Inflammatory macrophage treated with lipopolysaccharide for 4 hours (primary cell): ENCODE measurements around the gene KCNA1.

ENCODE experiments used
- DNase-seq: peaks from one replicate; pipeline ENCODE4 v3.0.0-alpha.2; 2020

Gene KCNA1

GRCh38 chr12:4911316-4911994, 1.8 kb downstream of the KCNA1 start:
- DNase-seq = no peak

GRCh38 chr12:4914720-4915119, 5.0 kb downstream of the KCNA1 start:
- no peak for DNase-seq

GRCh38 chr12:4915752-4916151, 6.0 kb downstream of the KCNA1 start:
- no peak for DNase-seq

DNA sequence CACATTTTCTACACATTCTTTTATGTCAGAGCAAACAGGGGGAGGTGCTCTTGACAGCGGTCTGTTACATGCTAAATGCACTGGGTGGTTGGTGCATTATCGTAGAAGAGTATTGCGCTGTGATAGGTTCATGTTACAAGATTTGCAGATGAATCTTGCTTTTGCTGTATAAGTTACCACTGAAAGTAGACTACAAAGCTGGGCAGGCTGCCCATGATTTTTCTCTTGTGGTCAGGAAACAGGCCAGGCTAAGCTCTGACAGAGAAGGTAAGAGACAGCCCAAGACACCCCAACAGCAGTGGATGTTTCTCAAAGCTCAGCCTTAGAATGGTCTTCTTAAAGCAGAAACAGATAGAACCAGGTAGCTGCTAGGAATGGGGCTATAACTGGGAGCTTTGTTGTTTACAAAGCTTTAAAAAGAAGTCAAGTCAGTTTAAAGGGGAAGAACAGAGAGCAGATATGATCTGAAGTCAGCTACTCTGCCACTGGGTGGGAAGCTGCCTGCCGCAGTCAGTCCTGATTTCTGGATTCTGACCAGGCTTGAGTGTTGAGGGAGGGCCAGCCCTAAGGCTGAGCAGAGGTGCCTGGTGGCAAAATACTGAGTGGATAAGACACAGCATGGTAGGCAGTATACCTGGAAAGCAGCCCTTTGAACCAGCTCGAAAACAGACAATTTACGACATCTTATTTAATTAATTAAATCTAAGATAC, 9.4 kb downstream of the KCNA1 start:
- DNase-seq = no peak

- no peak for DNase-seq
These were observed 22.9 kb downstream of the KCNA1 start for GRCh38 chr12:4932576-4932975.

- no peak for DNase-seq
These were observed 23.7 kb downstream of the KCNA1 start for GRCh38 chr12:4933411-4933810.

DNA sequence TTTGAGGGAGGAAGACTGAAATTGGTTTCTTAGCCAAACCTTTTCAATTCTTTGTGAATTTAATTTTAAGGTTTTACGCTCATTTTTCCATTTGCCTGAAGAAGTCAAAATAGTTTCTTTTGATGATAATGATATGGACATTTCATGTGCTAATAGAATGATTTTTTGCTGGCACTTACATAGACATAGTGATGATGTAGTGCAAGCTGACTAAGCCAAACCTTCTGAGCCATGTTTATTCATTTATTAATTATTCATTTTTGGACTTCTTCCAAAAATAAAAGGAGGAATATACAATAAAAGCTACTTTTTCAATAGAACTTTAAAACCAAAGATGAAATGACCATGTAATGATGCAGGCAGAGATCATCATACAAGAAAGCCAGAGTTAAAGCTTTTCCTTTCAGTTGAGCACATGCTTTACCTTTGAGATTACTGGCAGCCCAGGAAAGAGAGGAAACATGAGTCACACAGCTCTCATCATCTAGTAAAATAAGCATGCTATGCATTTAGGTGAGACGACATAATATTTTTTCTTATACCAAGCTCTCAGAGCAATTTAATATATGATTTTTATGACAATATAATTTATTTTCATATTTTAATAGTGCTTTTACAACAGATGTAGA, 24.8 kb downstream of the KCNA1 start:
- DNase-seq = no peak

- DNase-seq = no peak
These were observed 29.2 kb downstream of the KCNA1 start for GRCh38 chr12:4938900-4939299.

DNA sequence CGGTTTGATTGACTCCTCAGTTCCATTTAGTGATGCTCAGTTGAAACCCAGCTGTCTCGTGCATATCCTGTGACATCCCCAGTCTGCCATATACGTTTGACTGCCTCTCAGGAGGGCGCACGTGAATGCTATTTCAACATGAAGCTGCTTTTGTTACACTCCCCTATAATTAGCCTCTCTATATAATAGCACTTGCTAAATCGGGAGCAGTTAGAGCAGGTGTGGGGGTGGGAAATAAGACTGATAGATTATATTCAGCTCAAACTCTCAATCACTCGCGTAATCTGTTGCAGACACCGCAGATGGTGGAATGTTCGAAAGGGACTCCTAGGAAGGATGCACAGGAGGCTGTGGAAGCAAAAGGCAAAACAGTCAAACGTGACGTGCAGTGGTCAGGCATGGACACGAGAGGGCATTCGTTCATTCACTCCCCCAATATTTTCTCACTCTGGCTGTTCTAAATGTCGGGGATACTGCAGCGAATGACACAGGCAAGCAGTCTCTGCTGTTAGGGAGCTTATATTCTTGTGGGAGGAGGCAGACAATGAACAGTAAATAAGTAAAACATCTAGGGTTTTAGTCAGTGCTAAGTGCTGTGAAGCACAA, 29.8 kb downstream of the KCNA1 start:
- no peak for DNase-seq

DNA sequence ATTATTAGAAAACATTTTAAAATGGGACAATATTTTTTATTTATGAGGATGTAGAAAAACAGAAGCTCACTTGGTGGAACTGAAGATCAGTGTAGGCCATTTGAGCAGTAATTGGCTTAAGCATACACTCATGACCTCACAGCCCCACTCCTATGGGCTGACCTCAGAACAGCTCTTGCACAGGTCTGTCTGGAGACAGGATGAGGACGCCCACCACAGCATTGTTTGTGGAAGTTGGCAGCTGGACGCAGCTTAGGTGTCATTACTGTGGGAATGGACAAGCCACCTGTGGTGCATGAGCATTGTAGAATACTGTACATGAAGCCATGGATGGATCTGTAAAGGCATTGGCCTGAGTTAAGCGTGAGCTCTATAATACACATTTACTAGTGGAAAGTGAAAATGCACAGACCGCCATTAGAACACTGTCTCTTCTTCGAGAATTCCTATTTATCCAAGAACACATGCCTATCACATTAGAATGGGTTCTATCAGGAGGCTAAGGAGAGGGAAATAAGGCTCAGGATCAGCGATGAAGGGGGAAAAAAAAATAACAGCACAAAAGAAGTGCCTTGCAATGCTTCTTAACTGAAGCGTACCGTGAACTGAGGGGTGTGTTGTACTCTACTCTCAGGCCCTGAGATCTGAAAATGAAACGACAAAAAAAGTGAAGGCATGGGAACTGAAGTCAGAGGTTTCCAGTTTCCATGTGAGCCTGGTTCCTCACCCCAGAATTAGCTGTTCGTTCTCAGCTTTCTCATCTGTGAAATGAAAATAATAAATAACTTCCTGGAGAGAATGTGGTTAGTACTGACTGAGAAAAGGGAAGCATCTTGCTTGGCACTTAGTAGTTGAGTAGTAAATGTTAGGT, 33.6 kb downstream of the KCNA1 start:
- peak; percentile 2 for DNase-seq

DNA sequence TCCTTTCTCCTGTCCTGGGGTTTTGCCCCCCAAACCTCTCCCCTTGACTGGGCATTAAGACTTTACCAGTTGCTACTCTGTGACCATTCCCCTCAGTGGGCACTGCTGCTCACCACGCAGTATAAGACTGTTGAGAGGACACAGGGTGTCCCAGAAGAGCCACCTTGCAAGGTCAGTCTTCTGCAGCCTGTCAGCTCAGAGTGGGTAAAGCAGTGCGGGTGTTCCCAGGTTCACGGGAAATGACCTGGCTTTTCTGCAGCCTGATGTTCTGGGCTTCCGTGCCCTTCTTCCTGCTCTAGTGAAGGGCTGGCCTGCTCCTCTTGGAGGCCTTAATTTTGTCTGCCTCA, 34.2 kb downstream of the KCNA1 start:
- DNase-seq = no peak

DNA sequence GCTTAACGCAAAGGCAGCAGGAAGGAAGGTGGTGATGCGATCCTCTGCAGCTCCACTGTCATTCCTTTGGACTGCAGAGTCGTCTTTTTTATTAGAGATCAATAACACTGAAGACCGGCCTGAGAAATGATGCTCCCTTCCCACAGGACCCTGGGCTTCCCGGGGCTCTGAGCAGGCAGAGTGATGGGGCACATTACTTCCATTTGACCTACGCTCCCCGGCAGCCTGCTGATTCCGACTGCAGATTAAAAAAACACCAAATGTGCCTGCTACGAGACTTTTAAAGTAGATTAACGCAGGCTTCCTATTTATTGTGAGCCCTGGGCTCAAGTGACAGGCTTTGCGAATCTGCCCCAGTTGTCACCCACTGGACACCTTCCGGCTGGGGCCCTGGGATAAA, 37.5 kb downstream of the KCNA1 start:
- no peak for DNase-seq

DNA sequence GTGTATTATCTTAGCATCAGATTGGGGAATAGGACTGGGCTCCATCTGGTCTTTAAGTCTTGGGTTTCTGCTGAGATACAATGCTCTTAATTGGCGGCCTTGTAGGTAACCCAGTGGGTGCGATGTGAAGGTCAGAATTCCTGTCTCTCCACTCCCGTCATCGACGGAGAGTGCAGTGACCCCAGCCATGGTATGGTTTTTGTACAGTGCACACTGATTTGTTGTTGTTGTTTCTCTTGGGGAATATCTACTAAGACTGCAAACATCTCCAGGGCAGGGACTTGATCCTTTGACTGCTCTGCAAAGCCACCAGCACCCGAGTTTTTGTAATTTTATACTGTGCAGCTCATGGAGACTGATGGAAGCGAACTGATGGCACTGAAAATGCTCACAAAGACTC, 41.4 kb downstream of the KCNA1 start:
- no peak for DNase-seq

DNA sequence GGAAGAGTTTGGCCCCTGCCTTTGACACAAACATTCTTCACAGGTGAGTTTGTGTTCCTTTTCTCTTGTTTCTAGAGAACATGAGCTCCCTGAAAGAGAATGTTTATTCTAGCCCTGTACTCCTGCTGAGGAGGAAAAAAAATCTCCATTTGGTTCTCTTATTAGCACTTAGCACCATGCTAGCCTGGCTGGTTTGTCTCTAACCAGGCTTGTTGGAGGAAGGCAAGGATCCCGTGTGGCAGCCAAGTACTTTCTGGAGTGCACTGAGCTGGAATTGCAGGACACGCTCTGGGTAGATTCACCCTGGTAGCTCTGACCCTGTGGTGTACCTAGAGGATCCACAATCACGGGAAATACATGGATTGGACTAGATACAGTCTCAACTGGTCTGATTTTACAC, 41.9 kb downstream of the KCNA1 start:
- DNase-seq = no peak

GRCh38 chr12:4954621-4955354, 45.1 kb downstream of the KCNA1 start:
- no peak for DNase-seq

GRCh38 chr12:4956054-4956453, 46.3 kb downstream of the KCNA1 start:
- DNase-seq = no peak

GRCh38 chr12:4956968-4957367, 47.3 kb downstream of the KCNA1 start:
- no peak for DNase-seq

- DNase-seq = no peak
These were observed 48.1 kb downstream of the KCNA1 start for GRCh38 chr12:4957761-4958160.

GRCh38 chr12:4958697-4959375, 49.1 kb downstream of the KCNA1 start:
- DNase-seq = no peak

- DNase-seq = no peak
These were observed 49.7 kb downstream of the KCNA1 start for GRCh38 chr12:4959381-4959780.

DNA sequence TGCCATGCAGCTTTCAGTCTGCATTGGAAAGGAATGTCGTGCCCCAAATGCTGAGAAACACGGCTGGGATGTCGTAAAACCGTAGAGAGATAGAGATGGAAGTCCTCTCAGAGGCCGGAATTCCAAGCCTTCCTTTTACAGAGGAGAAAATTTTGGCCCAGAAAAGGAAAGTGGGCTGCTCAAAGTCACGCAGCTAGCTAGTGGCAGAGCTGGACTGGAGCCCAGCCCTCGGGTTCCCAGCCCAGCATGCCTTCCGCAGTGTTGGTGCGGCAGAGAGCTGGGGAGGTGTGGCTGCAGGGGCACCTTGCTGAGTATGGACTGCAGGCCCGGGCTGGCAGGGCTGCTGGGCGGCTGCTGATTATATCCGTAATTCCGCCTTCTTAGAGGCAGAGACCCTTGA, 50.3 kb downstream of the KCNA1 start:
- no peak for DNase-seq

DNA sequence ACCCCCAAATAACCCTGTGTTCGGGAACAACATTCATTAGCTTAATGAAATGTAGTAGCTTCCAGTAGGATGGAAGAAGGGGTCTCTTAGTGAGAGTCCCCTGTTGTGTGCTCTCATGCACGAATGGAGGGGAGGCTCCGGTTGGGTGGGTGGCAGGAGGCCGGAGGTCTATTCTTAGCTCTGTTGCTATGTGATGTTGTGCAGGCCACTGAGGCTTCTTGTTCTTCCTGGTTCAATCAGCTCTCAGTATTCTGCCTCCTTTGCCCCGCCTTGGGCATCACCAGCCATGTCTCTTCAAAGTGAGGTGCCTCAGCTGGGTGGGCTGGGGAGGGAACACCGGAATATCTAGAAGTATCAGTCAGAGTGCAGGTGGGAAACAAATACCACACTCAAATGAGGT, 50.8 kb downstream of the KCNA1 start:
- no peak for DNase-seq
